Endothelial cell of umbilical vein (primary cell): ENCODE measurements around the gene CD3G.

Source experiments
- CTCF ChIP-seq, 2 donors: IDR thresholded peaks; 1 replicate in 1 of 2; 2 replicates in 1 of 2; pipeline ENCODE4 v1.5.1; 2011; ENCODE audit warnings: low read length in 2 of 2, mild to moderate bottlenecking in 2 of 2, moderate library complexity in 2 of 2, control low read depth in 1 of 2, inconsistent platforms in 1 of 2, low read depth in 1 of 2; ENCODE audit not compliant: insufficient read depth in 1 of 2; ENCODE audit errors: extremely low read depth in 1 of 2
- FOS ChIP-seq: IDR thresholded peaks from 2 replicates; pipeline ENCODE4 v1.6.1; 2011; ENCODE audit warnings: mild to moderate bottlenecking, low read length, moderate library complexity, borderline replicate concordance; ENCODE audit not compliant: insufficient read depth
- MAX ChIP-seq: IDR thresholded peaks from 2 replicates; pipeline ENCODE4 v1.6.1; 2011; ENCODE audit not compliant: insufficient read depth, insufficient read length
- POLR2A ChIP-seq: IDR thresholded peaks from 2 replicates; pipeline ENCODE4 v1.6.1; 2012; ENCODE audit warnings: low read depth, mild to moderate bottlenecking, control low read depth, low read length
- POLR2AphosphoS5 ChIP-seq: IDR thresholded peaks from 2 replicates; pipeline ENCODE4 v1.6.1; 2012; ENCODE audit warnings: low read depth, mild to moderate bottlenecking, control low read depth, low read length, moderate library complexity; ENCODE audit not compliant: insufficient read depth

- no peak for TF ChIP-seq CTCF (IDR thresholded peaks at IDR 0.05; ENCODE audit: extremely low read depth in 1 of 2, insufficient read depth in 1 of 2, low read depth in 1 of 2, low read length in 2 of 2)
- TF ChIP-seq FOS = no peak
- TF ChIP-seq POLR2AphosphoS5 = no peak
- no peak for TF ChIP-seq POLR2A
- TF ChIP-seq MAX = no peak
Observed at GRCh38 chr11:118373263-118373662, 29.1 kb downstream of the CD3G start.
